HEK293 (cell line): ENCODE results near the gene ATP7B.

Source experiments
- CTCF ChIA-PET: fragments of 350-600 bp; formaldehyde crosslinking; extraction: SDS; loops from one replicate; lab custom pipeline; 2021; ENCODE audit warnings: antibody characterized with exemption; lab: Yijun Ruan, JAX
- POLR2A ChIA-PET: fragments of 300-600 bp; formaldehyde crosslinking; extraction: SDS; loops from one replicate; lab custom pipeline; 2020; ENCODE audit warnings: antibody characterized with exemption, inconsistent platforms; lab: Yijun Ruan, JAX
- H3K27ac ChIP-seq: fragments of 200-500 bp; sonication (Bioruptor generic); 2 replicates; pipeline ENCODE4 v1.5.1; 2014; ENCODE audit warnings: low read depth, low read length, control low read depth, inconsistent platforms; ENCODE audit errors: extremely low read depth
- H3K36me3 ChIP-seq, 2 experiments: fragments of 200-500 bp in 1 of 2; sonication (Bioruptor generic) in 1 of 2; 1 replicate in 1 of 2; 2 replicates in 1 of 2; pipeline ENCODE4 v1.5.1; 2014 to 2017; ENCODE audit warnings: inconsistent platforms in 2 of 2, low read length in 2 of 2; ENCODE audit not compliant: control insufficient read depth in 2 of 2, insufficient read depth in 1 of 2
- H3K4me1 ChIP-seq: fragments of 200-500 bp; sonication (Bioruptor generic); 2 replicates; pipeline ENCODE4 v1.5.1; 2014; ENCODE audit warnings: mild to moderate bottlenecking, low read length, inconsistent platforms; ENCODE audit not compliant: control insufficient read depth, insufficient read depth
- H3K4me3 ChIP-seq: 2 replicates; pipeline ENCODE4 v1.5.1; 2011; ENCODE audit warnings: low read depth, mild to moderate bottlenecking, control low read depth, low read length, moderate library complexity
- H3K9me3 ChIP-seq: fragments of 200-500 bp; sonication (Bioruptor generic); 2 replicates; pipeline ENCODE4 v1.5.1; 2014; ENCODE audit warnings: low read depth, low read length, inconsistent platforms; ENCODE audit not compliant: control insufficient read depth, insufficient read depth
- OVOL3 ChIP-seq: fragments of 450-650 bp; formaldehyde crosslinking; IDR thresholded peaks from 2 replicates; pipeline ENCODE4 v1.5.1; 2016; ENCODE audit warnings: missing biosample characterization, missing genetic modification characterization
- ZEB2 ChIP-seq: fragments of 450-650 bp; formaldehyde crosslinking; IDR thresholded peaks from 2 replicates; pipeline ENCODE4 v1.5.1; 2016; ENCODE audit warnings: missing biosample characterization, missing genetic modification characterization
- ZFP3 ChIP-seq: fragments of 450-650 bp; formaldehyde crosslinking; IDR thresholded peaks from 2 replicates; pipeline ENCODE4 v1.5.1; 2016; ENCODE audit warnings: low read depth, missing biosample characterization, missing genetic modification characterization
- ZFP37 ChIP-seq: fragments of 450-650 bp; formaldehyde crosslinking; IDR thresholded peaks from 2 replicates; pipeline ENCODE4 v1.5.1; 2016; ENCODE audit warnings: missing biosample characterization, missing genetic modification characterization
- ZNF10 ChIP-seq: fragments of 450-650 bp; formaldehyde crosslinking; IDR thresholded peaks from 2 replicates; pipeline ENCODE4 v1.5.1; 2017; ENCODE audit warnings: missing biosample characterization, missing genetic modification characterization
- ZNF19 ChIP-seq: fragments of 450-650 bp; formaldehyde crosslinking; IDR thresholded peaks from 2 replicates; pipeline ENCODE4; 2016; ENCODE audit warnings: missing biosample characterization, missing genetic modification characterization, low read depth
- ZNF350 ChIP-seq: fragments of 450-650 bp; formaldehyde crosslinking; IDR thresholded peaks from 2 replicates; pipeline ENCODE4 v1.5.0; 2017; ENCODE audit warnings: missing biosample characterization, mild to moderate bottlenecking, missing genetic modification characterization
- ZNF514 ChIP-seq: fragments of 450-650 bp; formaldehyde crosslinking; IDR thresholded peaks from 2 replicates; pipeline ENCODE4 v1.5.1; 2016; ENCODE audit warnings: missing biosample characterization, missing genetic modification characterization
- ZNF585B ChIP-seq: fragments of 450-650 bp; formaldehyde crosslinking; IDR thresholded peaks from 2 replicates; pipeline ENCODE4 v1.5.1; 2016; ENCODE audit warnings: missing biosample characterization, missing genetic modification characterization
- ZNF660 ChIP-seq: fragments of 450-650 bp; IDR thresholded peaks from 2 replicates; pipeline ENCODE4 v1.5.1; 2018; ENCODE audit warnings: missing biosample characterization, mild to moderate bottlenecking, missing genetic modification characterization
- ZNF776 ChIP-seq: fragments of 450-650 bp; formaldehyde crosslinking; IDR thresholded peaks from 2 replicates; pipeline ENCODE4 v1.5.0; 2017; ENCODE audit warnings: missing biosample characterization, missing genetic modification characterization, borderline replicate concordance
- ZNF843 ChIP-seq: fragments of 450-650 bp; formaldehyde crosslinking; IDR thresholded peaks from 2 replicates; pipeline ENCODE4 v1.5.1; 2016; ENCODE audit warnings: missing biosample characterization, missing genetic modification characterization
- TF ChIP-seq, protein P1 (sequence below): fragments of 450-650 bp; formaldehyde crosslinking; conservative IDR thresholded peaks from 2 replicates; pipeline ENCODE4 v1.5.1; 2016; ENCODE audit warnings: low read depth, missing biosample characterization, missing genetic modification characterization
- TF ChIP-seq, protein P2 (sequence below): fragments of 450-650 bp; formaldehyde crosslinking; IDR thresholded peaks from 2 replicates; pipeline ENCODE4 v1.5.1; 2017; ENCODE audit warnings: missing biosample characterization, missing genetic modification characterization
- TF ChIP-seq, protein P3 (sequence below): fragments of 450-650 bp; formaldehyde crosslinking; IDR thresholded peaks from 2 replicates; pipeline ENCODE4 v1.5.1; 2016; ENCODE audit warnings: missing biosample characterization, missing genetic modification characterization
- TF ChIP-seq, protein P4 (sequence below): fragments of 450-650 bp; formaldehyde crosslinking; IDR thresholded peaks from 2 replicates; pipeline ENCODE4 v1.5.1; 2016; ENCODE audit warnings: missing biosample characterization, missing genetic modification characterization
- TF ChIP-seq, protein P5 (sequence below): fragments of 450-650 bp; formaldehyde crosslinking; IDR thresholded peaks from 2 replicates; pipeline ENCODE4 v1.5.1; 2016; ENCODE audit warnings: missing biosample characterization, missing genetic modification characterization, borderline replicate concordance

Gene ATP7B

DNA sequence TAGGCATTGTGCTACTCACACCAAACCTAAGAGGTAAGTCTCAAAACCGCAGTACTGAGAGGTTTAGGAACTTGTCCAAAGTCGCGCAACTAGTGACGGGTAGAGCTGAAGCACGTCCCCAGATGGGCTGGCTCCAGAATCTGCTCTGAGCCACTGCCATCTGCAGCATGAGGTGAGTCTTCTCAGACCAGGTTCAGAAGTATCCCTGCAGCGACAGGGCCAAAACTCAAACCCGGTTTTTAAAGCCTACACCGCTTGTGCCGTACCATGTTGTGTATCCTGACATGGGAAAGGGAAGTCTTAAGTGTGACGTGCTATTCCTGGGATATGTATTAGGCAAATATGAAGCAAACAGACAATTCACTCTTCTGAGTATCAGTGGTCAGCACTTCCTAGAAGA, 45.1 kb downstream of the ATP7B start:
- Histone ChIP-seq H3K4me3 (no peak overlapping the region), H3K36me3 (peaks cover 0 to 11% of the 10 kb centered on the region in 2 experiments; a peak in 2 of 3 replicates), H3K27ac (no peak overlapping the region), H3K4me1 (no peaks in the 10 kb centered on the region), H3K9me3 (no peaks in the 10 kb centered on the region)
- TF ChIP-seq ZFP37 (tag by site-specific recombination) (no peak), ZNF514 (no peak), ZNF350 (no peak), ZNF585B (no peak), ZNF10 (tag by site-specific recombination) (no peak), ZNF660 (tag by site-specific recombination) (no peak), ZNF843 (tag by site-specific recombination) (no peak), ZNF776 (tag by site-specific recombination) (no peak), ZFP3 (tag by site-specific recombination) (no peak), OVOL3 (no peak), ZNF19 (tag by site-specific recombination) (no peak), ZEB2 (no peak)
- TF ChIP-seq, protein P1, sequence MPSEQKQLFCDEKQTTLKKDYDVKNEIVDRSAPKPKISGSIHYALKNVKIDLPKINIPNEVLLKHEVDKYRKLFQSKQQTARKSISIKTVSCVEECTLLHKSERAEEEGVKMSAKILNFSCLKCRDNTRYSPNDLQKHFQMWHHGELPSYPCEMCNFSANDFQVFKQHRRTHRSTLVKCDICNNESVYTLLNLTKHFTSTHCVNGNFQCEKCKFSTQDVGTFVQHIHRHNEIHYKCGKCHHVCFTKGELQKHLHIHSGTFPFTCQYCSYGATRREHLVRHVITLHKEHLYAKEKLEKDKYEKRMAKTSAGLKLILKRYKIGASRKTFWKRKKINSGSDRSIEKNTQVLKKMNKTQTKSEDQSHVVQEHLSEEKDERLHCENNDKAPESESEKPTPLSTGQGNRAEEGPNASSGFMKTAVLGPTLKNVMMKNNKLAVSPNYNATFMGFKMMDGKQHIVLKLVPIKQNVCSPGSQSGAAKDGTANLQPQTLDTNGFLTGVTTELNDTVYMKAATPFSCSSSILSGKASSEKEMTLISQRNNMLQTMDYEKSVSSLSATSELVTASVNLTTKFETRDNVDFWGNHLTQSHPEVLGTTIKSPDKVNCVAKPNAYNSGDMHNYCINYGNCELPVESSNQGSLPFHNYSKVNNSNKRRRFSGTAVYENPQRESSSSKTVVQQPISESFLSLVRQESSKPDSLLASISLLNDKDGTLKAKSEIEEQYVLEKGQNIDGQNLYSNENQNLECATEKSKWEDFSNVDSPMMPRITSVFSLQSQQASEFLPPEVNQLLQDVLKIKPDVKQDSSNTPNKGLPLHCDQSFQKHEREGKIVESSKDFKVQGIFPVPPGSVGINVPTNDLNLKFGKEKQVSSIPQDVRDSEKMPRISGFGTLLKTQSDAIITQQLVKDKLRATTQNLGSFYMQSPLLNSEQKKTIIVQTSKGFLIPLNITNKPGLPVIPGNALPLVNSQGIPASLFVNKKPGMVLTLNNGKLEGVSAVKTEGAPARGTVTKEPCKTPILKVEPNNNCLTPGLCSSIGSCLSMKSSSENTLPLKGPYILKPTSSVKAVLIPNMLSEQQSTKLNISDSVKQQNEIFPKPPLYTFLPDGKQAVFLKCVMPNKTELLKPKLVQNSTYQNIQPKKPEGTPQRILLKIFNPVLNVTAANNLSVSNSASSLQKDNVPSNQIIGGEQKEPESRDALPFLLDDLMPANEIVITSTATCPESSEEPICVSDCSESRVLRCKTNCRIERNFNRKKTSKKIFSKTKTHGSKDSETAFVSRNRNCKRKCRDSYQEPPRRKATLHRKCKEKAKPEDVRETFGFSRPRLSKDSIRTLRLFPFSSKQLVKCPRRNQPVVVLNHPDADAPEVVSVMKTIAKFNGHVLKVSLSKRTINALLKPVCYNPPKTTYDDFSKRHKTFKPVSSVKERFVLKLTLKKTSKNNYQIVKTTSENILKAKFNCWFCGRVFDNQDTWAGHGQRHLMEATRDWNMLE (tag by site-specific recombination) = no peak
- TF ChIP-seq, protein P2, sequence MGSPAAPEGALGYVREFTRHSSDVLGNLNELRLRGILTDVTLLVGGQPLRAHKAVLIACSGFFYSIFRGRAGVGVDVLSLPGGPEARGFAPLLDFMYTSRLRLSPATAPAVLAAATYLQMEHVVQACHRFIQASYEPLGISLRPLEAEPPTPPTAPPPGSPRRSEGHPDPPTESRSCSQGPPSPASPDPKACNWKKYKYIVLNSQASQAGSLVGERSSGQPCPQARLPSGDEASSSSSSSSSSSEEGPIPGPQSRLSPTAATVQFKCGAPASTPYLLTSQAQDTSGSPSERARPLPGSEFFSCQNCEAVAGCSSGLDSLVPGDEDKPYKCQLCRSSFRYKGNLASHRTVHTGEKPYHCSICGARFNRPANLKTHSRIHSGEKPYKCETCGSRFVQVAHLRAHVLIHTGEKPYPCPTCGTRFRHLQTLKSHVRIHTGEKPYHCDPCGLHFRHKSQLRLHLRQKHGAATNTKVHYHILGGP (tag by site-specific recombination) = no peak
- TF ChIP-seq, protein P3, sequence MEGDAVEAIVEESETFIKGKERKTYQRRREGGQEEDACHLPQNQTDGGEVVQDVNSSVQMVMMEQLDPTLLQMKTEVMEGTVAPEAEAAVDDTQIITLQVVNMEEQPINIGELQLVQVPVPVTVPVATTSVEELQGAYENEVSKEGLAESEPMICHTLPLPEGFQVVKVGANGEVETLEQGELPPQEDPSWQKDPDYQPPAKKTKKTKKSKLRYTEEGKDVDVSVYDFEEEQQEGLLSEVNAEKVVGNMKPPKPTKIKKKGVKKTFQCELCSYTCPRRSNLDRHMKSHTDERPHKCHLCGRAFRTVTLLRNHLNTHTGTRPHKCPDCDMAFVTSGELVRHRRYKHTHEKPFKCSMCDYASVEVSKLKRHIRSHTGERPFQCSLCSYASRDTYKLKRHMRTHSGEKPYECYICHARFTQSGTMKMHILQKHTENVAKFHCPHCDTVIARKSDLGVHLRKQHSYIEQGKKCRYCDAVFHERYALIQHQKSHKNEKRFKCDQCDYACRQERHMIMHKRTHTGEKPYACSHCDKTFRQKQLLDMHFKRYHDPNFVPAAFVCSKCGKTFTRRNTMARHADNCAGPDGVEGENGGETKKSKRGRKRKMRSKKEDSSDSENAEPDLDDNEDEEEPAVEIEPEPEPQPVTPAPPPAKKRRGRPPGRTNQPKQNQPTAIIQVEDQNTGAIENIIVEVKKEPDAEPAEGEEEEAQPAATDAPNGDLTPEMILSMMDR (tag by site-specific recombination) = no peak
- TF ChIP-seq, protein P4, sequence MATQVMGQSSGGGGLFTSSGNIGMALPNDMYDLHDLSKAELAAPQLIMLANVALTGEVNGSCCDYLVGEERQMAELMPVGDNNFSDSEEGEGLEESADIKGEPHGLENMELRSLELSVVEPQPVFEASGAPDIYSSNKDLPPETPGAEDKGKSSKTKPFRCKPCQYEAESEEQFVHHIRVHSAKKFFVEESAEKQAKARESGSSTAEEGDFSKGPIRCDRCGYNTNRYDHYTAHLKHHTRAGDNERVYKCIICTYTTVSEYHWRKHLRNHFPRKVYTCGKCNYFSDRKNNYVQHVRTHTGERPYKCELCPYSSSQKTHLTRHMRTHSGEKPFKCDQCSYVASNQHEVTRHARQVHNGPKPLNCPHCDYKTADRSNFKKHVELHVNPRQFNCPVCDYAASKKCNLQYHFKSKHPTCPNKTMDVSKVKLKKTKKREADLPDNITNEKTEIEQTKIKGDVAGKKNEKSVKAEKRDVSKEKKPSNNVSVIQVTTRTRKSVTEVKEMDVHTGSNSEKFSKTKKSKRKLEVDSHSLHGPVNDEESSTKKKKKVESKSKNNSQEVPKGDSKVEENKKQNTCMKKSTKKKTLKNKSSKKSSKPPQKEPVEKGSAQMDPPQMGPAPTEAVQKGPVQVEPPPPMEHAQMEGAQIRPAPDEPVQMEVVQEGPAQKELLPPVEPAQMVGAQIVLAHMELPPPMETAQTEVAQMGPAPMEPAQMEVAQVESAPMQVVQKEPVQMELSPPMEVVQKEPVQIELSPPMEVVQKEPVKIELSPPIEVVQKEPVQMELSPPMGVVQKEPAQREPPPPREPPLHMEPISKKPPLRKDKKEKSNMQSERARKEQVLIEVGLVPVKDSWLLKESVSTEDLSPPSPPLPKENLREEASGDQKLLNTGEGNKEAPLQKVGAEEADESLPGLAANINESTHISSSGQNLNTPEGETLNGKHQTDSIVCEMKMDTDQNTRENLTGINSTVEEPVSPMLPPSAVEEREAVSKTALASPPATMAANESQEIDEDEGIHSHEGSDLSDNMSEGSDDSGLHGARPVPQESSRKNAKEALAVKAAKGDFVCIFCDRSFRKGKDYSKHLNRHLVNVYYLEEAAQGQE (tag by site-specific recombination) = no peak
- TF ChIP-seq, protein P5, sequence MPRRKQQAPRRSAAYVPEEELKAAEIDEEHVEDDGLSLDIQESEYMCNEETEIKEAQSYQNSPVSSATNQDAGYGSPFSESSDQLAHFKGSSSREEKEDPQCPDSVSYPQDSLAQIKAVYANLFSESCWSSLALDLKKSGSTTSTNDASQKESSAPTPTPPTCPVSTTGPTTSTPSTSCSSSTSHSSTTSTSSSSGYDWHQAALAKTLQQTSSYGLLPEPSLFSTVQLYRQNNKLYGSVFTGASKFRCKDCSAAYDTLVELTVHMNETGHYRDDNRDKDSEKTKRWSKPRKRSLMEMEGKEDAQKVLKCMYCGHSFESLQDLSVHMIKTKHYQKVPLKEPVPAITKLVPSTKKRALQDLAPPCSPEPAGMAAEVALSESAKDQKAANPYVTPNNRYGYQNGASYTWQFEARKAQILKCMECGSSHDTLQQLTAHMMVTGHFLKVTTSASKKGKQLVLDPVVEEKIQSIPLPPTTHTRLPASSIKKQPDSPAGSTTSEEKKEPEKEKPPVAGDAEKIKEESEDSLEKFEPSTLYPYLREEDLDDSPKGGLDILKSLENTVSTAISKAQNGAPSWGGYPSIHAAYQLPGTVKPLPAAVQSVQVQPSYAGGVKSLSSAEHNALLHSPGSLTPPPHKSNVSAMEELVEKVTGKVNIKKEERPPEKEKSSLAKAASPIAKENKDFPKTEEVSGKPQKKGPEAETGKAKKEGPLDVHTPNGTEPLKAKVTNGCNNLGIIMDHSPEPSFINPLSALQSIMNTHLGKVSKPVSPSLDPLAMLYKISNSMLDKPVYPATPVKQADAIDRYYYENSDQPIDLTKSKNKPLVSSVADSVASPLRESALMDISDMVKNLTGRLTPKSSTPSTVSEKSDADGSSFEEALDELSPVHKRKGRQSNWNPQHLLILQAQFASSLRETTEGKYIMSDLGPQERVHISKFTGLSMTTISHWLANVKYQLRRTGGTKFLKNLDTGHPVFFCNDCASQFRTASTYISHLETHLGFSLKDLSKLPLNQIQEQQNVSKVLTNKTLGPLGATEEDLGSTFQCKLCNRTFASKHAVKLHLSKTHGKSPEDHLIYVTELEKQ = no peak
- ChIA-PET POLR2A (no interaction called here), CTCF (no interaction called here)
